Lower leg skin (tissue), 4 donors: ENCODE measurements around the gene TBC1D8. TPM values are rescaled to one million over a fixed set of nuclear protein-coding genes. Genes with fewer than 3 reads are reported as not detected.

Experiments
- DNase-seq, 2 donors: peaks; one replicate each; pipeline ENCODE4 v3.0.0-alpha.2; 2019; ENCODE audit warnings: low spot score in 2 of 2
- H3K4me3 ChIP-seq: fragments of 200-600 bp; sonication (generic); 2 replicates; pipeline ENCODE4 v1.5.1; 2017; ENCODE audit warnings: mild to moderate bottlenecking, low read depth; ENCODE audit not compliant: poor library complexity, severe bottlenecking
- CTCF ChIP-seq, 3 donors: fragments of 450-650 bp; IDR thresholded peaks; one replicate each; pipeline ENCODE4 v1.5.1; 2016; ENCODE audit warnings: antibody characterized with exemption in 3 of 3, mild to moderate bottlenecking in 3 of 3, moderate library complexity in 2 of 3
- POLR2A ChIP-seq, 2 donors: fragments of 450-650 bp; IDR thresholded peaks; one replicate each; pipeline ENCODE4 v1.6.1; 2016 to 2017; ENCODE audit warnings: antibody characterized with exemption in 2 of 2, mild to moderate bottlenecking in 1 of 2, moderate library complexity in 1 of 2
- WGBS, 2 donors: methylation state at CpG; one replicate each; pipeline ENCODE4 v1.1.5; 2018; 5-methylcytosine and 5-hydroxymethylcytosine counted together
- intact Hi-C: fragments of 100-400 bp; cut with DNase I; formaldehyde crosslinking; loops from one replicate; pipeline ENCODE4 v1.15.0; 2023; ENCODE audit warnings: low total_unique reads
- total RNA-seq, 4 donors: library from RNA; depleted of rRNA; stranded (reverse); fragments of >200 nt; gene quantifications; one replicate each; pipeline ENCODE4 v1.1.0, GENCODE V29; 2016

Gene TBC1D8
- total RNA-seq, 4 donors from 2014 or later = 29.4 to 102 (median 46.1) TPM

GRCh38 chr2:100983201-100983600, 168.0 kb downstream of the TBC1D8 start:
- DNase-seq = no peak
- intact Hi-C loops = loop anchor here (10.0 kb wide), 1 partner anchor 248 kb away; no protein-coding TSS in a partner anchor
- WGBS, 2 donors = 82 to 91% methylated on average over 12 of the region's 12 CpGs
- no peak overlapping the region for H3K4me3 ChIP-seq
- TF ChIP-seq CTCF (IDR thresholded peaks at IDR 0.05) = no peak
- no peak for TF ChIP-seq POLR2A (IDR thresholded peaks at IDR 0.05)

GRCh38 chr2:100982431-100982861, 168.7 kb downstream of the TBC1D8 start:
- no peak for DNase-seq
- intact Hi-C loops = loop anchor here (10.0 kb wide), 1 partner anchor 248 kb away; no protein-coding TSS in a partner anchor
- no peak overlapping the region for H3K4me3 ChIP-seq
- WGBS, 2 donors = 74 to 79% methylated on average over 8 of the region's 8 CpGs
- TF ChIP-seq CTCF (IDR thresholded peaks at IDR 0.05) = no peak
- TF ChIP-seq POLR2A (IDR thresholded peaks at IDR 0.05) = no peak

- DNase-seq = no peak
- WGBS, 2 donors = 67 to 85% methylated on average over 2 of the region's 2 CpGs
- TF ChIP-seq CTCF (IDR thresholded peaks at IDR 0.05) = no peak
- TF ChIP-seq POLR2A (IDR thresholded peaks at IDR 0.05) = no peak
- intact Hi-C loops = loop anchor here (10.0 kb wide), 1 partner anchor 246 kb away; no protein-coding TSS in a partner anchor
- no peak overlapping the region for H3K4me3 ChIP-seq
Observed at GRCh38 chr2:100981011-100981410, 170.2 kb downstream of the TBC1D8 start.

- DNase-seq = no peak
- WGBS, 2 donors = 93 to 96% methylated on average over 12 of the region's 12 CpGs
- H3K4me3 ChIP-seq = no peak overlapping the region
- intact Hi-C loops = loop anchor here (10.0 kb wide), 1 partner anchor 245 kb away; no protein-coding TSS in a partner anchor
- TF ChIP-seq POLR2A (IDR thresholded peaks at IDR 0.05) (no peak), CTCF (IDR thresholded peaks at IDR 0.05) (no peak)
Observed at GRCh38 chr2:100980046-100980445, 171.1 kb downstream of the TBC1D8 start.

GRCh38 chr2:100978582-100979191, 172.5 kb downstream of the TBC1D8 start:
- no peak for DNase-seq
- H3K4me3 ChIP-seq = no peak overlapping the region
- intact Hi-C loops = no loop called here
- WGBS, 2 donors = 75 to 77% methylated on average over 16 of the region's 16 CpGs
- no peak for TF ChIP-seq CTCF (IDR thresholded peaks at IDR 0.05)
- no peak for TF ChIP-seq POLR2A (IDR thresholded peaks at IDR 0.05)

GRCh38 chr2:100977511-100977910, 173.7 kb downstream of the TBC1D8 start:
- H3K4me3 ChIP-seq = no peak overlapping the region
- intact Hi-C loops = no loop called here
- TF ChIP-seq POLR2A (IDR thresholded peaks at IDR 0.05) (no peak), CTCF (IDR thresholded peaks at IDR 0.05) (no peak)
- 90 to 94% methylated on average over 12 of the region's 12 CpGs for WGBS, 2 donors
- no peak for DNase-seq
